Measurements from ENCODE around the gene XXYLT1. TPM values are rescaled to one million over a fixed set of nuclear protein-coding genes. Genes with fewer than 3 reads are reported as not detected.

Gene XXYLT1
- total and polyA plus RNA-seq, 9 of the 15 experiments (the other 6 are each of a cell fraction or from before 2014, with no cell fraction given) = 1.9 to 18.9 (median 15.0) TPM

GRCh38 chr3:195203606-195204005 lies 67.4 kb downstream of the XXYLT1 start (continued):
- TF ChIP-seq NR2C2 (CRISPR knock-in tag; IDR thresholded peaks at IDR 0.05) (no peak), NR2C2 (tag; IDR thresholded peaks at IDR 0.05) (0 out of 2 replicates have a peak, but pooled peaks have one; percentile 5), ZNF324 (CRISPR knock-in tag; IDR thresholded peaks at IDR 0.05) (no peak), JUND (IDR thresholded peaks at IDR 0.05; ENCODE audit: borderline replicate concordance, low read depth, low read length) (peak; percentile 76), JUND (tag; IDR thresholded peaks at IDR 0.05; ENCODE audit: borderline replicate concordance, low read depth, low read length) (peak; percentile 19; the same call in 1 of the 3 replicates), ZNF3 (CRISPR knock-in tag; IDR thresholded peaks at IDR 0.05) (0 out of 2 replicates have a peak, but pooled peaks have one; percentile 21), MAFK (IDR thresholded peaks at IDR 0.05; ENCODE audit: low read length) (0 out of 2 replicates have a peak, but pooled peaks have one; percentile 3), ZFP1 (CRISPR knock-in tag; IDR thresholded peaks at IDR 0.05) (no peak), MGA (IDR thresholded peaks at IDR 0.05) (0 out of 2 replicates have a peak, but pooled peaks have one; percentile 51), MYBL2 (IDR thresholded peaks at IDR 0.05; ENCODE audit: low read depth) (no peak), MYBL2 (CRISPR knock-in tag; IDR thresholded peaks at IDR 0.05; ENCODE audit: borderline replicate concordance) (no peak), VEZF1 (CRISPR knock-in tag; IDR thresholded peaks at IDR 0.05) (peak; percentile 48; the same call in 1 of the 2 replicates), ARID2 (IDR thresholded peaks at IDR 0.05) (no peak), MEF2A (IDR thresholded peaks at IDR 0.05; ENCODE audit: control insufficient read depth, low read depth, low read length) (peak; percentile 28; the same call in 1 of the 2 replicates), HDGF (IDR thresholded peaks at IDR 0.05) (no peak)

All from K562 (cell line).